ENCODE data around the gene AOAH. TPM values are rescaled to one million over a fixed set of nuclear protein-coding genes. Genes with fewer than 3 reads are reported as not detected.

AOAH gene
- total and polyA plus RNA-seq, 12 donors, result 3.4 to 52.0 (median 13.6) TPM

DNA sequence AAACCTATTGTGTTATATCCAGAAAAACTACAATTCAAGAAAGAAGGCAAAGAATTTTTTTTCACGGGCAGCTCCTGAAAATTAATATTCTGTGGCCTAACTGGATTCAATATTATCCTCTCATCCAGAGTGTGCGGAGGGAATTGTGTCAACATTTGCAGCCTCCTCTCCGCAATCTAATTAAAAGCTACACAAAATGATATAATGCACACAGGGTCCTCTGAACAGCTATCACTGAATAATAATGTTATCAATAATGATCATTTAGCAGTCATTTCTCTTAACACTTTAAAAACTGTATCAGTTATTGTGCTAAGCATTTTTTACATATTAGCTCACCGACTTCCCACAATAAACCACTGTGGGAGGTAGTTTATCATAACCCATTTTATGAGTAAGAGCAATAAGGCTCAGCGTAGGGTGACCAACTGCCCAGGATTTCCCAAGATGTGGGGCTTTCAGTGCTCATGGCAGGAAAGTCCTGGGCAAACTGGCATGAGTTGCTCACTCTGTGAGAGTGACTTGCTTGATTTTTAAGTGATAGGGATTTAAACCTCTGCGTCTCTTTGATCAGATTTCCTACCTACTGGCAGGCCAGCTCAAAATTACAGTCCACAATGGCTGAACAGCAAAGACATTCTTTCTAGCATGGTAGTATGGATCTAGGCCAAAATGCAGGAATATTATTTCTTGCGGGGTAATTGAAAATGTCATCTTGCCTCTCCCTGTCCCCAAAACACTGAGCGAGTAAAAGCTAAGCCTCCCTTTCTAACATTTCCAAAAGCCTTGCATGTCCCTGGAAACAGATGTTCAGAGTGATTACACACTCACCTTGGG lies 65.7 kb downstream of the AOAH start:
- 82 to 87% (median 86%) methylated on average over 8 of the region's 8 CpGs for WGBS, 4 donors
- TF ChIP-seq, protein P1, sequence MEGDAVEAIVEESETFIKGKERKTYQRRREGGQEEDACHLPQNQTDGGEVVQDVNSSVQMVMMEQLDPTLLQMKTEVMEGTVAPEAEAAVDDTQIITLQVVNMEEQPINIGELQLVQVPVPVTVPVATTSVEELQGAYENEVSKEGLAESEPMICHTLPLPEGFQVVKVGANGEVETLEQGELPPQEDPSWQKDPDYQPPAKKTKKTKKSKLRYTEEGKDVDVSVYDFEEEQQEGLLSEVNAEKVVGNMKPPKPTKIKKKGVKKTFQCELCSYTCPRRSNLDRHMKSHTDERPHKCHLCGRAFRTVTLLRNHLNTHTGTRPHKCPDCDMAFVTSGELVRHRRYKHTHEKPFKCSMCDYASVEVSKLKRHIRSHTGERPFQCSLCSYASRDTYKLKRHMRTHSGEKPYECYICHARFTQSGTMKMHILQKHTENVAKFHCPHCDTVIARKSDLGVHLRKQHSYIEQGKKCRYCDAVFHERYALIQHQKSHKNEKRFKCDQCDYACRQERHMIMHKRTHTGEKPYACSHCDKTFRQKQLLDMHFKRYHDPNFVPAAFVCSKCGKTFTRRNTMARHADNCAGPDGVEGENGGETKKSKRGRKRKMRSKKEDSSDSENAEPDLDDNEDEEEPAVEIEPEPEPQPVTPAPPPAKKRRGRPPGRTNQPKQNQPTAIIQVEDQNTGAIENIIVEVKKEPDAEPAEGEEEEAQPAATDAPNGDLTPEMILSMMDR (IDR thresholded peaks at IDR 0.05), result no peak
- TF ChIP-seq POLR2A (IDR thresholded peaks at IDR 0.05), result no peak
- no peak overlapping the region for H3K4me3 ChIP-seq
- H3K27me3 ChIP-seq, result no peaks in the 10 kb centered on the region
- H3K9me3 ChIP-seq (replicated peaks in 1 of 3), result no peaks in the 10 kb centered on the region
- H3K4me1 ChIP-seq (replicated peaks in 1 of 2), result no peaks in the 10 kb centered on the region
- DNase-seq, result no peak
- H3K36me3 ChIP-seq (replicated peaks in 1 of 2), result no peaks in the 10 kb centered on the region
- intact Hi-C loops (cut with DNase I), result no loop called here
- no peak overlapping the region for H3K27ac ChIP-seq

DNA sequence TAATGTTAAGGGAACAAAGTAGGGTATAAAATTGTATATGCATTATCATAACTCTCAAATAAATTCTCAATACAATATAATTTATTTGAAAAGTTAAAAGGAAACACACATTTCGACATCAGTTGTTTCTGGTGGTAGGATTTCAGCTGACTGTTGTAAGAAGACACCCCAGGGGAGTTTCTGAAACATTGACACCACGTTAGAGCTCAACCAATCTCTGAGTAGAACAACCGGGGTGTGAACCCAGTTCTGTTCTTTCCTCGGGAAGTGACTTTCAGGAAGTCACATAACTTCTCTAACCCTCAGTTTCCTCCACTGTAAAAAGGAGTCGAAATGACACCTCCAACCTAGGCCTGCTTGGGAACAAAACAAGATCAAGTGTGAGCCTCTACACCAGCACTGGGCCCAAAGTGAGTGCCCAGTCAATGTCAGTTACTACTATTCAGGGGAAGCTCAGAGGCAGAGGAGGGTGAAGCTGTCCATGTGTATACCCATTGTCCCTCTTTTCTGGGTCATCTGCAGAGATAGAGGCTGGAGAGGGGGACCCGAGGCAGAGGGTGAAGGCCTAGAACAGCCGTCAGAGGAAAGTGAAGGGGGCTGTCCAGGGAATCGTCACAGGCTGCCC lies 67.1 kb downstream of the AOAH start:
- Histone ChIP-seq H3K9me3 (replicated peaks in 1 of 3) (no peaks in the 10 kb centered on the region), H3K4me1 (replicated peaks in 1 of 2) (no peaks in the 10 kb centered on the region), H3K36me3 (replicated peaks in 1 of 2) (no peaks in the 10 kb centered on the region), H3K27me3 (no peaks in the 10 kb centered on the region), H3K27ac (no peak overlapping the region), H3K4me3 (no peak overlapping the region)
- no peak for DNase-seq
- intact Hi-C loops (cut with DNase I), result no loop called here
- TF ChIP-seq, protein P1 (IDR thresholded peaks at IDR 0.05), result no peak
- no peak for TF ChIP-seq POLR2A (IDR thresholded peaks at IDR 0.05)
- WGBS, 4 donors, result 77 to 86% (median 80%) methylated on average over 8 of the region's 8 CpGs

DNA sequence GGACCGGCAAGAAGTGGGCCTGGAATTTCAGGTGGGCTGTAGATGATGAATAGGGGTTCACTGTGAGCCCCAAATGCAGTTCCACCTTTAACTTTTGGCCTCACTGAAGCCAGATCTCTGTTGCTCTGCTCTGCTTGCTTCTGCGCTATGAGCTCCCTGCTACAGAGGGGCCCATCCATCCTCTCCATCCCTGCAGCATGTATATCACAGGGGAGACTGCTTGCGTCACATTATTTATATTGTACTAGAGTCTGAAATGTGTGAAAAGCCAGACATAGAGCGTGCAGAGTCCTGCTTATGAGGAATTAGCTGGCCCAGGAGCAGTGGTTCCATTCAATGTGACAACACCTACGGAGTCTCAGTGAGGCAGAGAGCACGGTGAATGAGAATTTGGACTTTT lies 69.9 kb downstream of the AOAH start:
- Histone ChIP-seq H3K4me3 (no peak overlapping the region), H3K27ac (no peak overlapping the region), H3K27me3 (no peaks in the 10 kb centered on the region), H3K9me3 (replicated peaks in 1 of 3) (no peaks in the 10 kb centered on the region), H3K36me3 (replicated peaks in 1 of 2) (no peaks in the 10 kb centered on the region), H3K4me1 (replicated peaks in 1 of 2) (no peaks in the 10 kb centered on the region)
- intact Hi-C loops (cut with DNase I), result no loop called here
- no peak for DNase-seq
- TF ChIP-seq, protein P1 (IDR thresholded peaks at IDR 0.05), result no peak
- TF ChIP-seq POLR2A (IDR thresholded peaks at IDR 0.05), result no peak
- 79 to 94% (median 88%) methylated on average over 6 of the region's 6 CpGs for whole genome bisulfite sequencing, 4 donors

DNA sequence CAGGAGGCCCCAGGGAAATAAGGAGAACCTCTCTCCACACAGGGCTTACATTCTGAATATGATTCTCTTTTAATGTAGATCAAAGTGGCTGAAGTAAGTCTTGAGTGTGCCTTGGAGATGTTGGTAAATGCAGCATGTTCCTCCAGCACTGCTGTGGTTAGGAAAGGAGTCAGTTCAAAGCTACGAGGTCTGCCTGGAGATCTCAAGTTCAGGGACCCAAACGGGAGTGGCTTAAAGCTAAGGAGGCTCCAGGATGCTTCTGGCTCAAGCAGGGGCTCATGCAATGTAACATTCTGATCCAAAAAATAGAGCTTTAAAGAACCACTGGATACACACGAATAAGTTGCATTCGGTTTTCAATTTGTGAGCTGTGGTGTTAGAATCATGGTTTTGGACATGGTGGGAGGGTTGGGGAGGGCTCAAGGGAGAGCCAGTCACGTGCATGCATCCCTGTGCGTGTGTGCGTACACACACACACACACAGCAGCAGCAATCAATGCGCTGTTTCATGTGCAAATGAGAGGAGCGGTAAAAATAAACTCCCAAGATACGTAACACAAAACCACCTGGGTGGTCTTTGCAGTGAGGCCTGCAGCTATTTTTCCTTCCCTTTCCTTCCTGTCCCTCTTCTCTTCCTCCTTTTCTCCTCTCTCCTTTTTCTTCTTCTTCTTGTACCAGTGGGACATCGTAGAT lies 70.5 kb downstream of the AOAH start:
- WGBS, 4 donors, result 70 to 76% (median 71%) methylated on average over 11 of the region's 11 CpGs
- Histone ChIP-seq H3K4me1 (replicated peaks in 1 of 2) (no peaks in the 10 kb centered on the region), H3K27ac (no peak overlapping the region), H3K36me3 (replicated peaks in 1 of 2) (no peaks in the 10 kb centered on the region), H3K9me3 (replicated peaks in 1 of 3) (no peaks in the 10 kb centered on the region), H3K27me3 (no peaks in the 10 kb centered on the region), H3K4me3 (no peak overlapping the region)
- TF ChIP-seq, protein P1 (IDR thresholded peaks at IDR 0.05), result no peak
- TF ChIP-seq POLR2A (IDR thresholded peaks at IDR 0.05), result no peak
- DNase-seq, result no peak
- intact Hi-C loops (cut with DNase I), result no loop called here

Measured in adrenal gland (tissue), 12 donors.